ENCODE data around the gene ZDHHC14.

DNA sequence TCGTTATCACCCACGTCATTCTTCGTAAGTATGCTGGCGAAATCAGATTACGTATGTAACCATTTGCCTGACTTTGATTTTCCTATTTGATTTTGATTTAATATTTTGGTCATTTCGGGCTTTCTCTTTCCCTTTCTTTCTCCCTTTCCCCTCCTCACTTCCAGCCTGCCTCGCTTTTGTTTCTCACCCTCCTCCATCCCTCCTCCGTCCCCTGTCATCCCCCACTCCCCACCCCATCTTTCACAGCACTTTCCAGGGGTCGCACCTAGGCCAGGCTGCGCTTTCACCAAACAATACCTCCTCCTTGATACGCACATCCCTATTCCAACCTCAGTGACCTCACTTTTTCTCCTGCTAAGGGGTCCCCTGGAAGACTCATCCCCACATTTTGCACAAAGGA is 247.5 kb downstream of the ZDHHC14 start:
- TF ChIP-seq CTCF (conservative IDR thresholded peaks at IDR 0.05; ENCODE audit: low read depth, low read length) (no peak), EZH2 (IDR thresholded peaks at IDR 0.05; ENCODE audit: low read length, unreplicated experiment) (no peak)

Measured in PC-3 (cell line).